ENCODE measurements around the gene EMC8. TPM values are rescaled to one million over a fixed set of nuclear protein-coding genes. Genes with fewer than 3 reads are reported as not detected.

EMC8 gene
- 10 to 100 TPM; 39.9 to 57.9 TPM for total RNA-seq

DNA sequence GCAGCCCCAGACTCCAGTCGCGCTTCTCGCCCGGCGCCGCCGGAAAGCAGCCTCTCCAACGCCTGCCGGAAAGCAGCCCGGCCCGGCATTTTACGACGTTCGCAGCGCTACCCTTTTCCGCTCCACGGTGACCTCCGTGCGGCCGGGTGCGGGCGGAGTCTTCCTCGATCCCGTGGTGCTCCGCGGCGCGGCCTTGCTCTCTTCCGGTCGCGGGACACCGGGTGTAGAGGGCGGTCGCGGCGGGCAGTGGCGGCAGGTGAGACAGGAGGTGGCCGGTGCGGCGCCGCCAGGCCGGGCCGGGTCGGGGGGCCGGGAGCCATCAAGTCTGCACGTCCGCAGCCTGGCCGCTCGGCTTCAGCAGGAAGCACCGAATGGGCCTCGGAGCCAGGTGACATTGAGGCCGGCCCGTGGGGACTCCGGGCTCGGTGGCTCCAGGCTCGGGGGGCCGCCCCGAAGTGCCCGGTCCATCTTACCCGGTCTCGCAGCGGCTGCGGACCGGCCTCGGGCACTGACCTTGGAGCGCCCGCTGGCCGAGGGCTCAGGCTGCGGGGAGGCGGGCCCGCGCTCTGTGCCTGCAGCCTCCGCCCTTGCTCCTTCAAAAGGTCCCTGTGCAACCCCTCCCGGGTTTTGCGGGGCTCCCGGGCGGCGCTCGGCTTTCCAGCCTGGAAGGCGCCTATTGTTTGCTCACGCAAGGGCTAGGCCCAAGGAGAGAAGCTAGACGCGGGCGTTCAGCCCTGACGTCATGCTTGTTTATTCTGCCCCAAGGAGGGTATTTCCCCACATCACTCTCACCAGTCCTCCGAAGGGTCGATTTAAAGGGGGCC is at the start of gene EMC8, which contains the start of gene COX4I1:
Gene EMC8, minus strand, starts transcription at position 48 of the 824 bp plus-strand sequence. CDS start 249 bp downstream, outside the sequence.
Gene COX4I1, plus strand, starts transcription at position 199 of the 824 bp plus-strand sequence. CDS start 1,511 bp downstream, outside the sequence.
- DNase-seq (ENCODE audit: low spot score) (peak; percentile 96), ATAC-seq (peak; percentile 96 to 98)
- peaks cover 30% of the 10 kb centered on the region for H3K36me3 Mint-ChIP-seq
- H3K9me3 Mint-ChIP-seq = no peaks in the 10 kb centered on the region
- H3K4me3 Mint-ChIP-seq = peak within 1 kb of the TSS; percentile 86
- H3K4me1 Mint-ChIP-seq (ENCODE audit: low read depth in 2 of 2) = peaks cover 44 to 59% of the 10 kb centered on the region in 2 donors
- H3K27me3 Mint-ChIP-seq = no peaks in the 10 kb centered on the region
- H3K27ac Mint-ChIP-seq = peak within 1 kb of the TSS; percentile 78 to 89

DNA sequence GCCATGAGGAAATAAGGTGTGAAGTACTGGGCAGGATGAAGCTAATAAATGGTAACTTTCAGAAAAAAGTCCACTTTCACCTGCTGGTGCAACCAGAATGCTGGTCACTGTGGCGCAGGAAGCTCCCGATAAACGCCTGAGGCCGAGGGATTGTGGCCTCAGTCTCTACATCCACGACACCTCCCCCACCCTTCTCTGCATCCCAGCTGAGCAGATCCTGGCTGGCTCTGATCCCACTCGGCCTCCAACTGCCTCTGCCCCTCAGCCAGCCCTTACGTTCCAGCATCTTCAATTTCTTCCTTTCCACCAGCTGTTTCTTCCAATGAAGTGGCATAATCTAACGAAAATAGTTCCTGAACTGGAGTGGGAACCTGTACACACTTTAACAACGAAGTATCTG is 49.6 kb upstream of the EMC8 start:
- no peaks in the 10 kb centered on the region for H3K36me3 Mint-ChIP-seq
- H3K4me3 Mint-ChIP-seq = no peak overlapping the region
- no peak for DNase-seq (ENCODE audit: low spot score)
- H3K27me3 Mint-ChIP-seq = peaks cover 10 to 13% of the 10 kb centered on the region in 2 donors
- ATAC-seq = no peak
- H3K4me1 Mint-ChIP-seq (ENCODE audit: low read depth in 2 of 2) = peaks cover 35 to 42% of the 10 kb centered on the region in 2 donors
- H3K9me3 Mint-ChIP-seq = no peaks in the 10 kb centered on the region
- peak overlapping the region in 1 of 2 donors; percentile 20 for H3K27ac Mint-ChIP-seq

DNA sequence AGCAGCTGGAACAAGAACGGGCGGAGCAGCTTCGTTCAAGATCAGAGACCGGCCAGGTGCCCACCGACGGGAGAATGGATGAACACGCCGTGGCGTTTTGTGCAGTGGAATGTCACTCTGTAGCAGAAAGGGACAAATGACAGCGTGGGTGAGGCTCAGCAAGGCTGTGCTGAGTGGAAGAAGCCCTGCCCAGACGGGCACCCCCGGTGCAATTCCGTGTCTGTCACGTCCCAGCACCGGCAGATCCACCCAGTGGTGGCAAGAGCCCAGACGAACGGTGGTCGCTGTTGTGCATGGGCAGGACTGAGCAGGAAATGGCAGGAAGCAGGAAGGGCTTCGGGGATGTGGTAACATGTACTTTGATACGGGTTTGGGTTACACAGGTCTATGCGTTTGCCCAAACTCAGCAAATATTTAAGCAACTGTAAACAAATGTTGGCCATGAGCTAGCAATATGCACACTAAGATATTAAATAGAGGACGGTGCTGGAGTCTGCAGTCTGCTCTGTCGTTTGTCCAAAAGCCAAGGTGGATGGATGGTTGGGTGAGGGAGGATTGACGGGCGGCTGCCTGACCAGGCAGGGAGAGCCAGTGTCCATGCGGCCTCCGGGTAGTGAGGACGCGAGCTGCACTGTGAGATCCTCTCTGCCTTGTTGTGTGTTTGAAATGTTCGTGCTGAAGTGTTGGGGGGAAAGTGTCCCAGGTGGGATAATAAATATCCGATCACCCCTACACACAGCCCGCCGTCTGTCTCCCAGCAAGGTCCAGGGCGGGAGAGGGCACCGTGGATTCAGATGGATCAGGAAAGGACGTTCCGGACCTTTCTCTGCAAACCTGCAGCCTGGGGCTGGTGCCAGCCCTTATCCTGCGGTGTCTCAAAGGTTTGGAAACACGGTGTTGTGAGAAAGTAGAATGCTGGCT is 48.6 kb upstream of the EMC8 start:
- H3K36me3 Mint-ChIP-seq = no peaks in the 10 kb centered on the region
- no peak overlapping the region for H3K27ac Mint-ChIP-seq
- DNase-seq (ENCODE audit: low spot score) = no peak
- H3K4me1 Mint-ChIP-seq (ENCODE audit: low read depth in 2 of 2) = peaks cover 25 to 33% of the 10 kb centered on the region in 2 donors
- no peak overlapping the region for H3K4me3 Mint-ChIP-seq
- no peaks in the 10 kb centered on the region for H3K9me3 Mint-ChIP-seq
- H3K27me3 Mint-ChIP-seq = peaks cover 10 to 13% of the 10 kb centered on the region in 2 donors
- peak in 1 of 2 donors; percentile 32 for ATAC-seq

DNA sequence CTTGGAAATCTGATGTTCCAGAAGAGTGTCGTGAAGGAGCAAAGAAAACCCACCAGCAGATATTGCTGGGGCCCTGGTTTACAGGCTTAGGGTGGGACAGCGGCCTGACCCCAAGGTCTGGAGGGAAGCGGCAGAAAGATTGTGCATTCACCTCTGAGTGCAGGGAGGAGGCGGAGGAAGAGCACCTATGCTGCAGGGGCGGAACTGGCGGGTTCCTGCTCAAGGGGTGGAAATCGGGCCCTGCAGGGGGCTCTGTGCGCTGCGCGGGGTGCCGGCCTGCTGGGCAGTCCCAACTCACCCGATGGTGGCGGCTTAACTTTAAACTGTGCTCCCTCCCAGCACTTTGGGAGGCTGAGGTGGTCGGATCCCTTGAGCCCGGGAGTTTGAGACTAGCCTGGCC is 47.7 kb upstream of the EMC8 start:
- Mint-ChIP-seq H3K27me3 (peaks cover 10 to 13% of the 10 kb centered on the region in 2 donors), H3K9me3 (no peaks in the 10 kb centered on the region), H3K36me3 (no peaks in the 10 kb centered on the region), H3K4me3 (no peak overlapping the region), H3K27ac (no peak overlapping the region), H3K4me1 (ENCODE audit: low read depth in 2 of 2) (peaks cover 17 to 28% of the 10 kb centered on the region in 2 donors)
- DNase-seq (ENCODE audit: low spot score) = no peak
- no peak for ATAC-seq

DNA sequence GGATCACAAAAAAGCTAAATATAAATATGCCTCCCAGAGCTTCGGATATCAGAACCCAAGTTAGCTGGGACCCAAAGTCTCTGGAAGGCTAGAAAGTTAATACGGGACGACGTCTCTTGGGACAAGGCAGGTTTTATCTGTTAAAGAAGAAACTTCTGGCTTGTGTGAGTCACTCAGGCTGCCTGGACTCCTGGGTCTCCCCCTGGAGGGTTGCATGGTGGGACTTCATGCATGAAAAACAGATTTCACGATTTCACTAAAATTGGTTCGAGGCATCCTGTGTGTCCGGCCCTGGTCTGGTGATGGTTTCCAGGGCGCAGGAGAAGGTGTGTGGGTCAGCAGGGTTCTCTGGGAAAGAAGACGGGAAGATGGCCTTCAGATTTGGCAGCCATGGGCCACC is 47.1 kb upstream of the EMC8 start:
- peaks cover 17 to 27% of the 10 kb centered on the region in 2 donors for H3K4me1 Mint-ChIP-seq (ENCODE audit: low read depth in 2 of 2)
- H3K9me3 Mint-ChIP-seq = no peaks in the 10 kb centered on the region
- no peak for ATAC-seq
- H3K27ac Mint-ChIP-seq = no peak overlapping the region
- no peak for DNase-seq (ENCODE audit: low spot score)
- H3K36me3 Mint-ChIP-seq = no peaks in the 10 kb centered on the region
- no peak overlapping the region for H3K4me3 Mint-ChIP-seq
- peaks cover 10 to 13% of the 10 kb centered on the region in 2 donors for H3K27me3 Mint-ChIP-seq

DNA sequence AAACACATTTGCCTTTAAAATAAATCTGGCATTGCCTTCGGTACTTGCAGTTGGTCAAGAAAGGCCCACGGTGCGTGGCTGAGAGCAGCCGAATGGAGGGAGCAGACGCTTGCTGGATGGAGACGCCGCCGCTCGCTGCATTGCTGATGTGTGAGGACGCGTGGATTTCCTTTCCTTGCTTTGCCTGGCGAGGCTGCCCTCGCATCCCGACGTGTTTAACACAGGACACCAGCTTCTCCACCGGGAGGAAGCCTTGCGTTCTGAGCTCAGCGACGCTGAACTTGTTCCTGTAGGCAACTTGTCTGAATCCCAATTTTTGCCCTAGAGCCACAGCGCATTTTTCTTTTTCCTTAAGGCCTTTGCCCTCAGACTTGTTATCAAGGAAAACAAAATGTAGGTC is 45.9 kb upstream of the EMC8 start:
- Mint-ChIP-seq H3K27me3 (peaks cover 10 to 13% of the 10 kb centered on the region in 2 donors), H3K4me3 (no peak overlapping the region), H3K36me3 (no peaks in the 10 kb centered on the region), H3K4me1 (ENCODE audit: low read depth in 2 of 2) (peaks cover 11 to 19% of the 10 kb centered on the region in 2 donors), H3K27ac (peak overlapping the region; percentile 2 to 70), H3K9me3 (no peaks in the 10 kb centered on the region)
- no peak for DNase-seq (ENCODE audit: low spot score)
- no peak for ATAC-seq

DNA sequence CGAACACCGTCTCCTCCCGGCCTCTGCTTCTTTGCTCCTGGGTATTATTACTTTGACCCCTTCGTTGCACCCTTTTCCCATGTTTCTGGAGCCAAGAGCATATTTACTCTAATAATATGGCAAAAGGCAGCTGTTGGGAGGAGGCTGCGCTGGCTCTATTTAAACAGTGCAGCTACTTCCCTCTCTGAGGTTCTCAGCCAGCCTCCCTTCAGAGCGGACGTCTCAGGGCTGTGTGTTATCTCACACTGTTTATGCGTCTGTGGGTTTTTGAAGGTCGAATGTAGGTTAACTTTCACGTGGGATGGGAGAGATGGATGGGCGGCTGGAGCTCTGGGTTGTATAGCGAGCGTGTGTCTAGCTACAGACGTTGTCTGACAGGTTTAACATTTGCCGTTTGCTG is 45.4 kb upstream of the EMC8 start:
- Mint-ChIP-seq H3K36me3 (no peaks in the 10 kb centered on the region), H3K9me3 (no peaks in the 10 kb centered on the region), H3K4me3 (peak overlapping the region; percentile 33), H3K27me3 (peaks cover 10 to 13% of the 10 kb centered on the region in 2 donors), H3K4me1 (ENCODE audit: low read depth in 2 of 2) (peaks cover 11 to 18% of the 10 kb centered on the region in 2 donors), H3K27ac (peak overlapping the region; percentile 2 to 70)
- DNase-seq (ENCODE audit: low spot score) = no peak
- peak; percentile 45 to 47 for ATAC-seq

DNA sequence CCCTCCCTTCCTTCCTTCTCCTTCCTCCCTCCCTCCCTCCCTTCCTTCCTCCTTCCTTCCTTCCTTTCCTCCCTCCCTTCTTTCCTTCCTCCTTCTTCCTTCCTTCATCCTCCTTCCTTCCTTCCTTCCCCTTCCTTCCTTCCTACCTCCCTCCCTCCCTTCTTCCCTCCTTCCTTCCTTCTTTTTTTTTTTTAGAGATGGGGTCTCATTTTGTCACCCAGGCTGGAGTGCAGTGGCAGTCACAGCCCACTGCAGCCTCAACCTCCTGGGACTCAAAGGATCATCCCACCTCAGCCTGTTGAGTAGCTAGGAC is 44.8 kb upstream of the EMC8 start:
- Mint-ChIP-seq H3K4me1 (ENCODE audit: low read depth in 2 of 2) (peaks cover 11 to 16% of the 10 kb centered on the region in 2 donors), H3K4me3 (no peak overlapping the region), H3K27me3 (peaks cover 9 to 10% of the 10 kb centered on the region in 2 donors), H3K27ac (peak overlapping the region in 1 of 2 donors; percentile 70), H3K36me3 (no peaks in the 10 kb centered on the region), H3K9me3 (no peaks in the 10 kb centered on the region)
- ATAC-seq (no peak), DNase-seq (ENCODE audit: low spot score) (no peak)

DNA sequence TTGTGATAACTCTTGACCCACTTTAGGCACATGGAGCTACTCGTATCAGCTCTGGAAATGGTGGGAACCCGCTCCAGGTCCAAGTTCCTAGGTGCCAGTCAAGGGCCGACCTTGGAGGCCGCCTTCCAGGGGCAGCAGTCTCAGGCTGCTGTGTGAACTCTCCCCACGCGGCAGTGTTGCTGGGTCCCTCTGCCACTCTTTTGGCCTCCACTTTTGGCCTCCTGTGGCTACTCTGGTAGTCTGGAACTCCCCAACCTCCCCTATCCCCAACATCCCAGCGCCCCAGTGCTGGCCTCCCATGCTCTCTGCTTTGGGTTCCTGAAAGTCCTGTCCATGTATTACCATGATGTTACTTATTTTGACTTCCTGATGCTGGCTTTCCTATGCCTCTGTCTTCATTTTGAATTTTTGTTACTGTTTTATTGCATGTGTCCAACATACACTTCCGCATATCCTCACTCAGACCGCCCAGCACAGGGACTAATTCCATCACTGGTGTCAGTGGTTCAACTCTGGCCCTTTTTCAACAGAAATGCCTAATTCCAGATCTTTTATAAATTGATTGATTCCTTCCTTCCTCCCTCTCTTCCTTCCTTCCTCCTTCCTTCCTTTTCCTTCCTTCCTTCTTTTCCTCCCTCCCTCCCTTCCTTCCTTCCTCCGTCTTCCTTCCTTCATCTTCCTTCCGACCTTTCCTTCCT is 44.3 kb upstream of the EMC8 start:
- H3K27ac Mint-ChIP-seq = no peak overlapping the region
- DNase-seq (ENCODE audit: low spot score) = peak; percentile 37

DNA sequence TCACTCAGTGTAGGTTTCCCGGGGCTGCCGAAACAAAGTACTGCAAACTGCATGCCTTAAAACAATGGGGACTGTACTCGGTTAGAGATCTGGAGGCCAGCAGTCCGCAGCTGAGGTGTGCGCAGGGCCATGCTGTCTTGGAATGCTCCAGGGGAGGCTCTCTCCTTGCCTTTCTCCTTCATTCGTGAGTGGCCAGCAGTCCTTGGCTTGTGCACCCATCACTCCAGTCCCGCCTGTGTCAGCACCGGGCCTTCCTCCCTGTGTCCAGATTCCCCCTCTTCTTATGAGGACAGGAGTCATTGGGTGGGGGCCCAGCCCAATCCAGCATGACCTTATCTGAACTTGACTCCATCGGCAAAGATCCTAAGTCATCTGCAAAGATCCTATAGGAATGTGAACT is 43.5 kb upstream of the EMC8 start:
- Mint-ChIP-seq H3K27ac (no peak overlapping the region), H3K4me3 (no peak overlapping the region), H3K27me3 (peaks cover 8 to 13% of the 10 kb centered on the region in 2 donors), H3K36me3 (no peaks in the 10 kb centered on the region), H3K9me3 (no peaks in the 10 kb centered on the region), H3K4me1 (ENCODE audit: low read depth in 2 of 2) (peaks cover 11 to 20% of the 10 kb centered on the region in 2 donors)
- ATAC-seq (no peak), DNase-seq (ENCODE audit: low spot score) (no peak)

More for the DNA sequence above, 44.3 kb upstream of the EMC8 start:
- Mint-ChIP-seq H3K36me3 (no peaks in the 10 kb centered on the region), H3K9me3 (no peaks in the 10 kb centered on the region), H3K4me1 (ENCODE audit: low read depth in 2 of 2) (peaks cover 11 to 20% of the 10 kb centered on the region in 2 donors), H3K4me3 (no peak overlapping the region), H3K27me3 (peaks cover 8 to 13% of the 10 kb centered on the region in 2 donors)
- no peak for ATAC-seq

DNA sequence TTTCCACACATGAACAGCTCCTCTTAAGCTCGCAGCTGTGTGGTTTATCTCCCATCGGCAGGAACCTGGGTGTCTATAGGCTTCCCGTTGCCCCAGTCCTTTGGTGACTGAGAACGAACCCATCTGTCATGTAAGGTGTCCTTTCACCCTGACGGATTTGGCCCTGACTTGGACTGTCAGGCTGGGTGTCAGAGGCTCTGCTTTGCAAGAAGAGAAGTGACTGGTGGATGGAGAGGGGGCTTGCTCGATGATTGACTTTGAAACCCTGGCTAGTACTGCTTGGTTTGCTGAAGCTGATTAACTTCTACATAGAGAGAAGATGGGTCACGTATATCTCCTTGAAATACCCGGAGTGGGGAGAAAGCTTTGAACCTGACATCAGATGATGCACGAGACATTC is 43.1 kb upstream of the EMC8 start:
- no peak overlapping the region for H3K27ac Mint-ChIP-seq
- DNase-seq (ENCODE audit: low spot score) = no peak
- no peak for ATAC-seq
- peaks cover 12 to 13% of the 10 kb centered on the region in 2 donors for H3K27me3 Mint-ChIP-seq
- H3K4me3 Mint-ChIP-seq = no peak overlapping the region
- no peaks in the 10 kb centered on the region for H3K9me3 Mint-ChIP-seq
- peaks cover 11 to 20% of the 10 kb centered on the region in 2 donors for H3K4me1 Mint-ChIP-seq (ENCODE audit: low read depth in 2 of 2)
- H3K36me3 Mint-ChIP-seq = no peaks in the 10 kb centered on the region

DNA sequence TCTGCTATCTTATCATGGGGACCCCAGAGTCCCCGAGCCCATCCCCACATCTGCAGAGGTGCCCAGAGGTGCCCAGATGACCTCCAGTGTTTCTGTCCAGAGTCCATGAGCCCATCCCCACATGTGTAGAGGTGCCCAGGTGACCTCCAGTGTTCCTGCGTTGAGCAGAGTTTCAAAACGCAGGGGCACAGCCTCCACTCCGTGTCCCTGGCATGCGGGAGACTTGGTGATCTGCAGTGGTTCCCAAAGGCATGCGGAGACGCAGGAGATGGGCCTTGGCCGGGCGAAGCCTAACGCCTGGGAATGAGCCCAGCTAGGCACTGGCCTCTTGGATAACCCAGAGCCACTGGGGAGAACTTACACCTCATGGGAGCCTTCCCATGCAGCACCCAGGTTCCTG is 41.5 kb upstream of the EMC8 start:
- no peaks in the 10 kb centered on the region for H3K36me3 Mint-ChIP-seq
- no peak for DNase-seq (ENCODE audit: low spot score)
- H3K4me3 Mint-ChIP-seq = no peak overlapping the region
- H3K4me1 Mint-ChIP-seq (ENCODE audit: low read depth in 2 of 2) = peaks cover 11 to 14% of the 10 kb centered on the region in 2 donors
- H3K9me3 Mint-ChIP-seq = no peaks in the 10 kb centered on the region
- no peak for ATAC-seq
- peaks cover 11 to 20% of the 10 kb centered on the region in 2 donors for H3K27me3 Mint-ChIP-seq
- no peak overlapping the region for H3K27ac Mint-ChIP-seq

DNA sequence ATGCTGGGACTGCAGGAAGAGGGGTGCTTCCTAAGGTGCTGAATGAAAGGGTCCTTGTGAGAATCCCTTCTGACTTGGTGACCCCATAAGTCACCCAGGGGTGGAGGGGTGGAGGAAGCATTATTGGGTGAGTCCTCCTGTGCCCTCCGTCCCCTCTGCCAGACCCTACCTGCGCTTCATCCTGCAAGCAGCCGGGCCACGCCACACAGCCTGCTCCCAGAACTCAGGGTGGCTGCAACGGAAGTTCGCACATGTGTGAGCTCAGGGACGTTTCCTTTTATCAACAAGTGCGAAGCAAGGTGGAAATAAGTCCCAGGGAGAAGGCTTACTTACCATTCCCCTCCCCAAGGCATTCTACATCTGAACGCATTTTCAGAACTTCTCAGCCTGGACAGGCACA is 41.1 kb upstream of the EMC8 start:
- peaks cover 11 to 20% of the 10 kb centered on the region in 2 donors for H3K27me3 Mint-ChIP-seq

More for the DNA sequence above, 41.1 kb upstream of the EMC8 start:
- H3K36me3 Mint-ChIP-seq = no peaks in the 10 kb centered on the region
- H3K4me3 Mint-ChIP-seq = no peak overlapping the region
- no peaks in the 10 kb centered on the region for H3K9me3 Mint-ChIP-seq
- peak overlapping the region in 1 of 2 donors; percentile 29 for H3K27ac Mint-ChIP-seq
- DNase-seq (ENCODE audit: low spot score) = no peak
- peaks cover 11 to 13% of the 10 kb centered on the region in 2 donors for H3K4me1 Mint-ChIP-seq (ENCODE audit: low read depth in 2 of 2)
- no peak for ATAC-seq
